Daoy (cell line): ENCODE measurements around the gene PFN1. TPM values are rescaled to one million over a fixed set of nuclear protein-coding genes. Genes with fewer than 3 reads are reported as not detected.

Experiments
- DNase-seq: peaks from one replicate; pipeline ENCODE4 v3.0.0-alpha.2; 2015; ENCODE audit warnings: low read depth
- total RNA-seq: library from RNA; depleted of rRNA; stranded (reverse); fragments of >200 nt; shearing (Covaris generic); gene quantifications from 2 replicates; pipeline ENCODE4 v1.2.3, GENCODE V29; 2014; rRNA removed

The PFN1 gene
- total RNA-seq, 1 experiment from 2014 or later = 1,218 TPM

GRCh38 chr17:4896332-4897197 is 51.8 kb downstream of the PFN1 start:
- no peak for DNase-seq

GRCh38 chr17:4895657-4896331 is 52.5 kb downstream of the PFN1 start:
- no peak for DNase-seq

Other genes with a start within 250 kb of the PFN1 start
- 31.8 and 35.1 TPM in 2 replicates for gene PELP1, start 244.4 kb downstream of the PFN1 start, total RNA-seq
- gene ARRB2, start 237.9 kb downstream of the PFN1 start, total RNA-seq = 10.7 and 16.4 TPM in 2 replicates
- gene MED11, start 217.1 kb downstream of the PFN1 start, total RNA-seq = 23.9 and 29.3 TPM in 2 replicates
- gene ZMYND15, start 208.7 kb downstream of the PFN1 start, total RNA-seq = 1.1 TPM in 1 of 2 replicates, not detected in the other
- 3.0 and 3.8 TPM in 2 replicates for gene CXCL16, start 208.6 kb downstream of the PFN1 start, total RNA-seq
- gene TM4SF5, start 176.6 kb downstream of the PFN1 start, total RNA-seq = not detected in 2 replicates
- not detected in 2 replicates for gene VMO1, start 162.2 kb downstream of the PFN1 start, total RNA-seq
- not detected in 2 replicates for gene GLTPD2, start 159.6 kb downstream of the PFN1 start, total RNA-seq
- 361 and 379 TPM in 2 replicates for gene PSMB6, start 152.4 kb downstream of the PFN1 start, total RNA-seq
- 3.7 and 9.2 TPM in 2 replicates for gene PLD2, start 141.4 kb downstream of the PFN1 start, total RNA-seq
- 10.8 and 13.8 TPM in 2 replicates for gene MINK1, start 115.2 kb downstream of the PFN1 start, total RNA-seq
- gene C17orf107, start 49.0 kb downstream of the PFN1 start, total RNA-seq = 0.17 TPM in 1 of 2 replicates, not detected in the other
- gene CHRNE, start 45.4 kb downstream of the PFN1 start, total RNA-seq = 1.1 TPM in 1 of 2 replicates, not detected in the other
- gene GP1BA, start 16.3 kb downstream of the PFN1 start, total RNA-seq = 0.23 TPM in 1 of 2 replicates, not detected in the other
- 82.4 and 112 TPM in 2 replicates for gene SLC25A11, start 8.5 kb downstream of the PFN1 start, total RNA-seq
- 31.8 and 39.1 TPM in 2 replicates for gene RNF167, start 8.3 kb downstream of the PFN1 start, total RNA-seq
- 1.8 and 5.2 TPM in 2 replicates for gene ENO3, start 2.6 kb upstream of the PFN1 start, total RNA-seq
- gene SPAG7, start 19.3 kb upstream of the PFN1 start, total RNA-seq = 56.3 and 93.3 TPM in 2 replicates
- 4.3 and 8.5 TPM in 2 replicates for gene CAMTA2, start 39.1 kb upstream of the PFN1 start, total RNA-seq
- gene INCA1, start 49.0 kb upstream of the PFN1 start, total RNA-seq = 0.23 TPM in 1 of 2 replicates, not detected in the other
- 32.3 and 46.6 TPM in 2 replicates for gene KIF1C, start 49.4 kb upstream of the PFN1 start, total RNA-seq
- gene SLC52A1, start 86.9 kb upstream of the PFN1 start, total RNA-seq = not detected in 2 replicates
- gene ZFP3, start 129.9 kb upstream of the PFN1 start, total RNA-seq = not detected in 2 replicates
- gene ZNF232, start 163.3 kb upstream of the PFN1 start, total RNA-seq = 17.7 and 20.4 TPM in 2 replicates
- gene USP6, start 167.5 kb upstream of the PFN1 start, total RNA-seq = not detected in 2 replicates
- 4.5 and 6.5 TPM in 2 replicates for gene ZNF594, start 243.3 kb upstream of the PFN1 start, total RNA-seq